Measurements from ENCODE around the gene SLC5A3.

Gene SLC5A3

GRCh38 chr21:34073032-34073748 is at the start of gene SLC5A3, which contains the start of gene MRPS6:
SLC5A3 (plus strand) TSS chr21:34073578; CDS start chr21:34095199, 21,621 bp downstream.
MRPS6 (plus strand) TSS chr21:34073578; CDS start chr21:34073701, 123 bp downstream.
- peak; percentile 70 to 76 for DNase-seq

- no peak for DNase-seq
These were observed 49.5 kb upstream of the SLC5A3 start for GRCh38 chr21:34023691-34024373.

GRCh38 chr21:34024374-34024693 is 49.0 kb upstream of the SLC5A3 start:
- DNase-seq = no peak

GRCh38 chr21:34027721-34028461 is 45.5 kb upstream of the SLC5A3 start:
- no peak for DNase-seq

GRCh38 chr21:34029743-34030528 is 43.4 kb upstream of the SLC5A3 start:
- peak in 1 of 2 experiments; percentile 1 for DNase-seq

- DNase-seq = no peak
These were observed 41.5 kb upstream of the SLC5A3 start for GRCh38 chr21:34031835-34032370.

GRCh38 chr21:34034369-34035014 is 38.9 kb upstream of the SLC5A3 start:
- no peak for DNase-seq

GRCh38 chr21:34035619-34036354 is 37.6 kb upstream of the SLC5A3 start:
- no peak for DNase-seq

- DNase-seq = no peak
These were observed 36.2 kb upstream of the SLC5A3 start for GRCh38 chr21:34037009-34037795.

- no peak for DNase-seq
These were observed 33.5 kb upstream of the SLC5A3 start for GRCh38 chr21:34039678-34040382.

GRCh38 chr21:34042735-34043134 is 30.6 kb upstream of the SLC5A3 start:
- DNase-seq = no peak

- no peak for DNase-seq
These were observed 30.0 kb upstream of the SLC5A3 start for GRCh38 chr21:34043333-34043732.

GRCh38 chr21:34046917-34047316 is 26.5 kb upstream of the SLC5A3 start:
- no peak for DNase-seq

GRCh38 chr21:34047835-34048234 is 25.5 kb upstream of the SLC5A3 start:
- DNase-seq = no peak

- DNase-seq = no peak
These were observed 21.2 kb upstream of the SLC5A3 start for GRCh38 chr21:34052171-34052570.

GRCh38 chr21:34054259-34054658 is 19.1 kb upstream of the SLC5A3 start:
- DNase-seq = peak in 1 of 2 experiments; percentile 14

GRCh38 chr21:34055615-34056014 is 17.8 kb upstream of the SLC5A3 start:
- no peak for DNase-seq

- DNase-seq = no peak
These were observed 11.4 kb upstream of the SLC5A3 start for GRCh38 chr21:34061983-34062382.

GRCh38 chr21:34065027-34065426 is 8.4 kb upstream of the SLC5A3 start:
- no peak for DNase-seq

- DNase-seq = no peak
These were observed 1.7 kb upstream of the SLC5A3 start for GRCh38 chr21:34071683-34072082.

All from NCI-H2081 (cell line).